Amniotic epithelial cell (primary cell): ENCODE results near the gene LSM2.

Experiments
- DNase-seq: peaks from one replicate; pipeline ENCODE4 v3.0.0-alpha.2; 2010; ENCODE audit warnings: low read depth

LSM2 gene

GRCh38 chr6:31750411-31751022 is 56.2 kb downstream of the LSM2 start:
- DNase-seq: peak; percentile 80

DNA sequence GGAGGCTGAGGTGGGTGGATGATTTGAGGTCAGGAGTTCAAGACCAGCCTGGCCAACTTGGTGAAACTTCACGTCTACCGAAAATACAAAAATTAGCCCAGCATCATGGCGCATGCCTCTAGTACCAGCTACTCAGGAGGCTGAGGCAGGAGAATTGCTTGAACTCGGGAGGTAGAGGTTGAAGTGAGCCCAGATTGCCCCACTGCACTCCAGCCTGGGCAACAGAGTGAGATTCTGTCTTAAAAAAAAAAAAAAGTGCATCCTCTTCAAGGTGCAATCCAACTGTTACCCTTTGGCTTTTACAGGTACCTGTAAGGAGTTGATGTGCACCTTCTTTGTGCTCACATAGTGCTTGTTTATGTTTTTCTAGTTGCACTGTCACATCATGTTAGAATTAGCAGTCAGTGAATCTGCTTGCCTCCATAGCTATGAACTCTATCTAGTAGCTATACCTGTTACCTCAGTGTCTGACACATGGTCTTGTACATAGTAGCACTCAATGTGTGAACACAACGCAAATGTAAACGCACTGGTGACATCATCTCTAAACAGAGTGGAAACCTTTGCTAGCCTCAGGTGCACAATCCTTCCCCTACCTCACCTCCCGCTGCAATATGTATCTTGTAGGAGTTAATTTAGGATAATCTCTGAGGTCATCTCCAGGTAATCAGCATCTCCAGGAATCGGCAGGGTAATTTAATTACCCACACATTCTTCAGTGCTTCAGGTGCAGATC is 57.3 kb downstream of the LSM2 start:
- no peak for DNase-seq
